Type B pancreatic cell (in vitro differentiated cells): Measurements from ENCODE around the gene TEAD1. TPM values are rescaled to one million over a fixed set of nuclear protein-coding genes. Genes with fewer than 3 reads are reported as not detected.

Experiments
- DNase-seq: peaks from one replicate; pipeline ENCODE4 v3.0.0; 2021; ENCODE audit warnings: mixed read lengths; ENCODE audit not compliant: unreplicated experiment; ENCODE audit errors: extremely low spot score
- H3K27ac Mint-ChIP-seq: 2 replicates; pipeline ENCODE4 v1.8.0; 2021; ENCODE audit warnings: mild to moderate bottlenecking, mixed read lengths
- H3K27me3 Mint-ChIP-seq: 2 replicates; pipeline ENCODE4 v1.8.0; 2021; ENCODE audit warnings: mixed read lengths
- H3K36me3 Mint-ChIP-seq: 2 replicates; pipeline ENCODE4 v1.8.0; 2021; ENCODE audit warnings: mixed read lengths
- H3K4me1 Mint-ChIP-seq: one replicate; pipeline ENCODE4 v1.8.0; 2021; ENCODE audit warnings: mixed read lengths; ENCODE audit not compliant: unreplicated experiment
- H3K4me3 Mint-ChIP-seq: 2 replicates; pipeline ENCODE4 v1.8.0; 2021; ENCODE audit warnings: mild to moderate bottlenecking, mixed read lengths
- H3K9me3 Mint-ChIP-seq: 2 replicates; pipeline ENCODE4 v1.8.0; 2021; ENCODE audit warnings: mixed read lengths
- total RNA-seq: library from RNA; stranded (reverse); gene quantifications from 2 replicates; pipeline ENCODE4 v1.2.1, GENCODE V29; 2021; ENCODE audit warnings: low replicate concordance
- TF ChIP-seq, protein P1 (sequence below): fragments of 200-600 bp; sonication (generic); conservative IDR thresholded peaks from 2 replicates; pipeline ENCODE4 v1.5.0; 2021; ENCODE audit warnings: antibody characterized with exemption, mild to moderate bottlenecking

TEAD1 gene
- total RNA-seq, 1 donor from 2014 or later, result 91.8 TPM

DNA sequence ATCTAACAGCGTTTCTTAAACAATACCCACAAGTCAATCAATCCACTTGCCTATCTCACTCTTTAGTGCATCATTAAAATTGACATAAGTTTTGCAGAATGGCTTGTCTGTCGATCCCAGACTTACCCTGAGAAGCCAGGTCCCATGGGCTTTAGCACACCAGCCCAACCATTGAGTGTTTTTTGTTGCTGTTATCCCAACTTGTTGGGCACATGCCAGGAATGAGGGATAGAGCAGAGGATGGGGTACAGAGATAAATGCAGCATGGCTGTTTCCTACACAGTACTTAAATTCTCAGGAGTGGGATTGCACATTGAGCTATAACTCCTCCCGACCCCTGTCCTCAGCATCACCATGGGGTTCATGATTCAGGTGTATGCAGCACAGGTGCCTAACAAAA lies 270.7 kb downstream of the TEAD1 start:
- H3K9me3 Mint-ChIP-seq, result peaks cover 9% of the 10 kb centered on the region
- TF ChIP-seq, protein P1, sequence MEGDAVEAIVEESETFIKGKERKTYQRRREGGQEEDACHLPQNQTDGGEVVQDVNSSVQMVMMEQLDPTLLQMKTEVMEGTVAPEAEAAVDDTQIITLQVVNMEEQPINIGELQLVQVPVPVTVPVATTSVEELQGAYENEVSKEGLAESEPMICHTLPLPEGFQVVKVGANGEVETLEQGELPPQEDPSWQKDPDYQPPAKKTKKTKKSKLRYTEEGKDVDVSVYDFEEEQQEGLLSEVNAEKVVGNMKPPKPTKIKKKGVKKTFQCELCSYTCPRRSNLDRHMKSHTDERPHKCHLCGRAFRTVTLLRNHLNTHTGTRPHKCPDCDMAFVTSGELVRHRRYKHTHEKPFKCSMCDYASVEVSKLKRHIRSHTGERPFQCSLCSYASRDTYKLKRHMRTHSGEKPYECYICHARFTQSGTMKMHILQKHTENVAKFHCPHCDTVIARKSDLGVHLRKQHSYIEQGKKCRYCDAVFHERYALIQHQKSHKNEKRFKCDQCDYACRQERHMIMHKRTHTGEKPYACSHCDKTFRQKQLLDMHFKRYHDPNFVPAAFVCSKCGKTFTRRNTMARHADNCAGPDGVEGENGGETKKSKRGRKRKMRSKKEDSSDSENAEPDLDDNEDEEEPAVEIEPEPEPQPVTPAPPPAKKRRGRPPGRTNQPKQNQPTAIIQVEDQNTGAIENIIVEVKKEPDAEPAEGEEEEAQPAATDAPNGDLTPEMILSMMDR, result no peak
- H3K4me3 Mint-ChIP-seq, result no peak overlapping the region
- no peaks in the 10 kb centered on the region for H3K4me1 Mint-ChIP-seq
- no peak for DNase-seq
- no peak overlapping the region for H3K27ac Mint-ChIP-seq
- peaks cover 3% of the 10 kb centered on the region for H3K27me3 Mint-ChIP-seq
- peaks cover 24% of the 10 kb centered on the region for H3K36me3 Mint-ChIP-seq

- H3K27ac Mint-ChIP-seq, result no peak overlapping the region
- H3K9me3 Mint-ChIP-seq, result peaks cover 17% of the 10 kb centered on the region
- no peak overlapping the region for H3K4me3 Mint-ChIP-seq
- H3K27me3 Mint-ChIP-seq, result peaks cover 3% of the 10 kb centered on the region
- no peak for DNase-seq
- TF ChIP-seq, protein P1, result no peak
- no peaks in the 10 kb centered on the region for H3K4me1 Mint-ChIP-seq
- H3K36me3 Mint-ChIP-seq, result peaks cover 5% of the 10 kb centered on the region
Measured at GRCh38 chr11:12949453-12949852, 275.2 kb downstream of the TEAD1 start.

DNA sequence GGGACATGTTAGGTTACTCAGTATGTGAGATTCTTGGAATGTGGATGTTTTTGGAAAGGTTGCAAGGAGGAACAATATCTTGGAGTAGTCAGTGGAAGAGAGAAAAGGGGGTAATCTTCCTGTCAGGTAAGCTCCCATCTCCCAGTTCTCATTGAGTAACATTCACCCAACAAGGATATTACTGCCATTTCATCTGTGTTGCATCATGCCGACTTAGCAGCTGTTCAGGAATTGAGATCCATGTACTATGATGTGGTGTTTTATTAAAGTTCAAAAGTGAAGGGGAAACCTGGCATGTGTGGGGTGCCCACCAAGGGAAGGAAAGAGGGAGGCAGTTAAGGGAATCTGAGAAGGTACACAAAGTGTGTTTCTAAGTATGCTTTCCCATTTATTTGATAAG lies 276.4 kb downstream of the TEAD1 start:
- H3K9me3 Mint-ChIP-seq, result peaks cover 17% of the 10 kb centered on the region
- TF ChIP-seq, protein P1, result no peak
- H3K36me3 Mint-ChIP-seq, result peaks cover 5% of the 10 kb centered on the region
- no peak overlapping the region for H3K27ac Mint-ChIP-seq
- peaks cover 3% of the 10 kb centered on the region for H3K27me3 Mint-ChIP-seq
- no peak overlapping the region for H3K4me3 Mint-ChIP-seq
- no peaks in the 10 kb centered on the region for H3K4me1 Mint-ChIP-seq
- no peak for DNase-seq

DNA sequence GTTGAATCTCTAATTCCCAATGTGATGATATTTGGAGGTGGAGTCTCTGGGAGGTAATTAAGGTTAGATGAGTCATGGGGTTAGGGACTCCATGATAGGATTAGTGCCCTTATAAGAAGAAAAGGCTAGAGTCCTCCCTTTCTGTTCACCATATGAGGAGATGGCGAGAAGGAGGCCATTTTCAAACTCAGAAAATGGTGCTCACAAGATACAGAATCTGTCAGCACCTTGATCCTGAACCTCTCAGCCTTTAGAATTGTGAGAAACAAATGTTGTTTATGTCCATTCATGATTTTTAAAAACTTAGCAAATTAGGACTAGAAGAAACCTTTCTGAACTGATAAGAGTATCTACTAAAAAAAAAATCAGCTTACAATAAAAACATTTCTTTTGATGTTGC lies 277.2 kb downstream of the TEAD1 start:
- Mint-ChIP-seq H3K4me3 (no peak overlapping the region), H3K27ac (no peak overlapping the region), H3K9me3 (peaks cover 15% of the 10 kb centered on the region), H3K36me3 (peaks cover 5% of the 10 kb centered on the region), H3K4me1 (no peaks in the 10 kb centered on the region), H3K27me3 (peaks cover 3% of the 10 kb centered on the region)
- TF ChIP-seq, protein P1, result no peak
- no peak for DNase-seq

DNA sequence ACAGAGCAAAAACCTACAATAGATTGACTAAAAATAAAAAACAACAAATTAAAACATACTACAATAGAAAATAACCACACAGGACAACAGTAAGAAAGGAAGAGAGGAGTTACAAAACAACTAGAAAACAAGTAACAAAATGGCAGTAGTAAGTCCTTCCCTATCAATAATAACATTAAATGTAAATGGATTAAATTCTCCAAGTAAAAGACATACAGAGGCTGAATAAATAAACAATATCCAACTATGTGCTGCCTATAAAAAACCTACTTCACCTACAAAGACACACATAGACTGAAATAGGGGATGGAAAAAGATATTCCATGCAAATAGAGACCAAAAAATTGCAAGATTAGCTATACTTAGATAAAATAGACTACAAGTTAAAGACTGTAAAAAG lies 277.9 kb downstream of the TEAD1 start:
- Mint-ChIP-seq H3K4me1 (no peaks in the 10 kb centered on the region), H3K9me3 (peaks cover 13% of the 10 kb centered on the region), H3K4me3 (no peak overlapping the region), H3K27me3 (peaks cover 3% of the 10 kb centered on the region), H3K27ac (no peak overlapping the region), H3K36me3 (peaks cover 5% of the 10 kb centered on the region)
- TF ChIP-seq, protein P1, result no peak
- DNase-seq, result no peak

DNA sequence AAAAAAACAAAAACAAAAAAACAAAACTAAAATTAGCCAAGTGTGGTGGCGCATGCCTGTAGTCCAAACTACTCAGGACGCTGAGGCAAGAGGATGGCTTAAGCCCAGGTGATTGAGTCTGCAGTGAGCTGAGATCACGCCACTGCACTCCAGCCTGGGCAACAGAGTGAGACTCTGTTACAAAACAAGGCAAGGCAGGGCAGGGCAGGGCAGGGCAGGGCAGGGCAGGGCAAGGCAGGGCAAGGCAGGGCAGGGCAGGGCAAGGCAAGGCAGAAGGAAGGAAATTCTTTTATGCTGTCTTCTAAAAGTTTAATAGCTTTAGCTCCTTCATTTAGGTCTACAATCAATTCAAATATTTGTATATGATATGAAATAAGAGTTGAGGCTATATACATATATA lies 284.8 kb downstream of the TEAD1 start:
- DNase-seq, result no peak
- TF ChIP-seq, protein P1, result no peak
- Mint-ChIP-seq H3K27ac (no peak overlapping the region), H3K27me3 (no peaks in the 10 kb centered on the region), H3K9me3 (no peaks in the 10 kb centered on the region), H3K36me3 (no peaks in the 10 kb centered on the region), H3K4me1 (no peaks in the 10 kb centered on the region), H3K4me3 (no peak overlapping the region)
